Glutamatergic neuron (in vitro differentiated cells): ENCODE results near the gene CYP2W1. TPM values are rescaled to one million over a fixed set of nuclear protein-coding genes. Genes with fewer than 3 reads are reported as not detected.
A peak's percentile ranks its signal among the peaks of the same experiment; 100 is the strongest.

Source experiments
- DNase-seq: peaks from one replicate; pipeline ENCODE4 v3.0.0; 2022
- H3K27ac Mint-ChIP-seq: one replicate; pipeline ENCODE4 v1.8.0; 2020; ENCODE audit warnings: mild to moderate bottlenecking, mixed read lengths, inconsistent platforms; ENCODE audit not compliant: unreplicated experiment
- H3K27me3 Mint-ChIP-seq: one replicate; pipeline ENCODE4 v1.8.0; 2020; ENCODE audit warnings: mild to moderate bottlenecking, moderate library complexity, mixed read lengths, inconsistent platforms; ENCODE audit not compliant: unreplicated experiment
- H3K36me3 Mint-ChIP-seq: one replicate; pipeline ENCODE4 v1.8.0; 2020; ENCODE audit warnings: mild to moderate bottlenecking, mixed read lengths, inconsistent platforms; ENCODE audit not compliant: unreplicated experiment
- H3K4me1 Mint-ChIP-seq: one replicate; pipeline ENCODE4 v1.8.0; 2020; ENCODE audit warnings: mild to moderate bottlenecking, low read depth, mixed read lengths, inconsistent platforms; ENCODE audit not compliant: unreplicated experiment
- H3K4me3 Mint-ChIP-seq: one replicate; pipeline ENCODE4 v1.8.0; 2020; ENCODE audit warnings: mild to moderate bottlenecking, mixed read lengths, inconsistent platforms; ENCODE audit not compliant: unreplicated experiment
- H3K9me3 Mint-ChIP-seq: one replicate; pipeline ENCODE4 v1.8.0; 2020; ENCODE audit warnings: mild to moderate bottlenecking, moderate library complexity, mixed read lengths, inconsistent platforms; ENCODE audit not compliant: unreplicated experiment
- CTCF ChIP-seq: fragments of 200-600 bp; sonication (generic); IDR thresholded peaks from one replicate; pipeline ENCODE4 v1.5.0; 2021; ENCODE audit not compliant: partially characterized antibody, unreplicated experiment
- total RNA-seq: library from RNA; stranded (reverse); fragmentation: NEBNext Ultra II Directional; extraction: Animal tissue kit (Norgen Biotek cat#: 25700); gene quantifications from one replicate; pipeline ENCODE4 v1.2.1, GENCODE V29; 2021; ENCODE audit not compliant: unreplicated experiment

The CYP2W1 gene
- total RNA-seq, 1 donor from 2014 or later, result 1.3 TPM

GRCh38 chr7:946256-946996, 36.6 kb upstream of the CYP2W1 start:
- no peak for DNase-seq
- Mint-ChIP-seq H3K27ac (no peak overlapping the region), H3K27me3 (peaks cover 7% of the 10 kb centered on the region), H3K36me3 (peaks cover 6% of the 10 kb centered on the region), H3K9me3 (peaks cover 6% of the 10 kb centered on the region), H3K4me3 (no peak overlapping the region), H3K4me1 (no peaks in the 10 kb centered on the region)
- TF ChIP-seq CTCF, result no peak

- Mint-ChIP-seq H3K36me3 (no peaks in the 10 kb centered on the region), H3K4me1 (no peaks in the 10 kb centered on the region), H3K4me3 (no peak overlapping the region), H3K27me3 (peaks cover 5% of the 10 kb centered on the region), H3K27ac (no peak overlapping the region), H3K9me3 (peaks cover 5% of the 10 kb centered on the region)
- TF ChIP-seq CTCF, result no peak
- DNase-seq, result no peak
Measured at GRCh38 chr7:947391-948210, 35.4 kb upstream of the CYP2W1 start.

- no peaks in the 10 kb centered on the region for H3K36me3 Mint-ChIP-seq
- peaks cover 6% of the 10 kb centered on the region for H3K9me3 Mint-ChIP-seq
- DNase-seq, result peak; percentile 3
- TF ChIP-seq CTCF, result no peak
- no peaks in the 10 kb centered on the region for H3K4me1 Mint-ChIP-seq
- H3K27me3 Mint-ChIP-seq, result peaks cover 5% of the 10 kb centered on the region
- H3K27ac Mint-ChIP-seq, result no peak overlapping the region
- no peak overlapping the region for H3K4me3 Mint-ChIP-seq
Measured at GRCh38 chr7:949021-949934, 33.7 kb upstream of the CYP2W1 start.

- peak; percentile 17 for DNase-seq
- H3K9me3 Mint-ChIP-seq, result peaks cover 7% of the 10 kb centered on the region
- H3K27me3 Mint-ChIP-seq, result peaks cover 4% of the 10 kb centered on the region
- H3K36me3 Mint-ChIP-seq, result no peaks in the 10 kb centered on the region
- TF ChIP-seq CTCF, result no peak
- H3K4me3 Mint-ChIP-seq, result no peak overlapping the region
- H3K27ac Mint-ChIP-seq, result no peak overlapping the region
- H3K4me1 Mint-ChIP-seq, result peaks cover 2% of the 10 kb centered on the region
Measured at GRCh38 chr7:951881-952547, 31.0 kb upstream of the CYP2W1 start.
